Measurements from ENCODE around the gene NAA15.
"Not testable (repeated sequence)": the region's sequence is repeated elsewhere in the genome, so short reads cannot be mapped to it uniquely, and the experiment has no call there.

Gene NAA15

GRCh38 chr4:139367421-139368090 lies 66.3 kb downstream of the NAA15 start:
- peak; percentile 75 for DNase-seq (ENCODE audit: low read depth)

- peak; percentile 63 for DNase-seq (ENCODE audit: low read depth)
These were observed 67.7 kb downstream of the NAA15 start for GRCh38 chr4:139368998-139369397.

- no peak for DNase-seq (ENCODE audit: low read depth)
These were observed 72.9 kb downstream of the NAA15 start for GRCh38 chr4:139374251-139374650.

- no peak for DNase-seq (ENCODE audit: low read depth)
These were observed 85.1 kb downstream of the NAA15 start for GRCh38 chr4:139386421-139386820.

GRCh38 chr4:139389102-139389501 lies 87.8 kb downstream of the NAA15 start:
- DNase-seq (ENCODE audit: low read depth), result no peak

- DNase-seq (ENCODE audit: low read depth), result no peak
These were observed 88.7 kb downstream of the NAA15 start for GRCh38 chr4:139389991-139390390.

- DNase-seq (ENCODE audit: low read depth), result no peak
These were observed 90.4 kb downstream of the NAA15 start for GRCh38 chr4:139391731-139392130.

GRCh38 chr4:139392797-139393196 lies 91.5 kb downstream of the NAA15 start:
- DNase-seq (ENCODE audit: low read depth), result peak; percentile 32

- no peak for DNase-seq (ENCODE audit: low read depth)
These were observed 100.1 kb downstream of the NAA15 start for GRCh38 chr4:139401368-139401767.

- no peak for DNase-seq (ENCODE audit: low read depth)
These were observed 101.1 kb downstream of the NAA15 start for GRCh38 chr4:139402436-139402835.

GRCh38 chr4:139403462-139403861 lies 102.2 kb downstream of the NAA15 start:
- DNase-seq (ENCODE audit: low read depth), result no peak

- no peak for DNase-seq (ENCODE audit: low read depth)
These were observed 109.0 kb downstream of the NAA15 start for GRCh38 chr4:139410312-139410711.

GRCh38 chr4:139414671-139415210 lies 113.4 kb downstream of the NAA15 start:
- not testable (repeated sequence) for DNase-seq (ENCODE audit: low read depth)

- DNase-seq (ENCODE audit: low read depth), result peak; percentile 60
These were observed 114.9 kb downstream of the NAA15 start for GRCh38 chr4:139416073-139416673.

GRCh38 chr4:139419388-139419914 lies 118.1 kb downstream of the NAA15 start:
- peak; percentile 92 for DNase-seq (ENCODE audit: low read depth)

- DNase-seq (ENCODE audit: low read depth), result no peak
These were observed 119.3 kb downstream of the NAA15 start for GRCh38 chr4:139420652-139421051.

- DNase-seq (ENCODE audit: low read depth), result no peak
These were observed 134.8 kb downstream of the NAA15 start for GRCh38 chr4:139436122-139436521.

- no peak for DNase-seq (ENCODE audit: low read depth)
These were observed 136.8 kb downstream of the NAA15 start for GRCh38 chr4:139438141-139438540.

- DNase-seq (ENCODE audit: low read depth), result no peak
These were observed 139.7 kb downstream of the NAA15 start for GRCh38 chr4:139441029-139441428.

GRCh38 chr4:139443661-139444060 lies 142.4 kb downstream of the NAA15 start:
- no peak for DNase-seq (ENCODE audit: low read depth)

- DNase-seq (ENCODE audit: low read depth), result not testable (repeated sequence)
These were observed 143.6 kb downstream of the NAA15 start for GRCh38 chr4:139444881-139445280.

GRCh38 chr4:139447078-139447477 lies 145.8 kb downstream of the NAA15 start:
- not testable (repeated sequence) for DNase-seq (ENCODE audit: low read depth)

GRCh38 chr4:139450586-139450985 lies 149.3 kb downstream of the NAA15 start:
- no peak for DNase-seq (ENCODE audit: low read depth)

All from iris pigment epithelial cell (primary cell).